Neural cell (in vitro differentiated cells): ENCODE results near the gene FOXJ3. TPM values are rescaled to one million over a fixed set of nuclear protein-coding genes. Genes with fewer than 3 reads are reported as not detected.

Experiments used
- H2AFZ ChIP-seq: fragments of 200-600, 300-800 bp; sonication (generic), shearing (Covaris generic); 2 replicates; pipeline ENCODE4 v1.6.0; 2014; ENCODE audit warnings: low read depth, mild to moderate bottlenecking, antibody characterized with exemption, low read length, moderate library complexity
- H3F3A ChIP-seq: fragments of 200-600 bp; shearing (Covaris generic); 2 replicates; pipeline ENCODE4 v1.6.1; 2016; ENCODE audit warnings: mild to moderate bottlenecking, moderate library complexity, mixed read lengths, antibody characterized with exemption, low read length; ENCODE audit not compliant: insufficient read depth, poor library complexity, severe bottlenecking
- H3K27ac ChIP-seq: fragments of 200-600, 300-800 bp; sonication (generic), shearing (Covaris generic); 2 replicates; pipeline ENCODE4 v1.5.1; 2014; ENCODE audit warnings: mild to moderate bottlenecking, low read length, moderate library complexity
- H3K27me3 ChIP-seq: fragments of 300-800, 200-600 bp; sonication (generic), shearing (Covaris generic); 2 replicates; pipeline ENCODE4 v1.6.0; 2014; ENCODE audit warnings: mild to moderate bottlenecking, low read depth, low read length, moderate library complexity; ENCODE audit not compliant: insufficient read depth
- H3K36me3 ChIP-seq: fragments of 300-800, 200-600 bp; sonication (generic), shearing (Covaris generic); 2 replicates; pipeline ENCODE4 v1.5.1; 2014; ENCODE audit warnings: mild to moderate bottlenecking, antibody characterized with exemption, low read length, moderate library complexity; ENCODE audit not compliant: insufficient read depth
- H3K4me2 ChIP-seq: fragments of 300-800, 200-600 bp; sonication (generic), shearing (Covaris generic); 2 replicates; pipeline ENCODE4 v1.6.0; 2014; ENCODE audit warnings: mild to moderate bottlenecking, low read length
- H3K4me3 ChIP-seq: fragments of 300-800, 200-600 bp; sonication (generic), shearing (Covaris generic); 2 replicates; pipeline ENCODE4 v1.5.1; 2014; ENCODE audit warnings: mild to moderate bottlenecking, low read length, moderate library complexity
- H3K79me2 ChIP-seq: fragments of 200-600 bp; shearing (Covaris generic); replicated peaks from 2 replicates; pipeline ENCODE4 v1.6.0; 2014; ENCODE audit warnings: mild to moderate bottlenecking, low read length, moderate library complexity; ENCODE audit not compliant: insufficient read depth
- H3K9ac ChIP-seq: fragments of 300-800, 200-600 bp; sonication (generic), shearing (Covaris generic); 2 replicates; pipeline ENCODE4 v1.6.1; 2016; ENCODE audit warnings: mild to moderate bottlenecking, low read length, mixed read lengths
- H3K9me2 ChIP-seq: fragments of 200-600 bp; shearing (Covaris generic); 2 replicates; pipeline ENCODE4 v1.6.1; 2016; ENCODE audit warnings: mild to moderate bottlenecking, low read length, mixed read lengths; ENCODE audit not compliant: insufficient read depth
- H3K9me3 ChIP-seq: fragments of 200-600, 300-800 bp; sonication (generic), shearing (Covaris generic); 2 replicates; pipeline ENCODE4 v1.6.1; 2016; ENCODE audit warnings: mild to moderate bottlenecking, mixed run types, low read length, moderate library complexity, mixed read lengths
- H4K20me1 ChIP-seq: fragments of 200-600 bp; shearing (Covaris generic); 2 replicates; pipeline ENCODE4 v1.6.1; 2016; ENCODE audit warnings: mild to moderate bottlenecking, mixed run types; ENCODE audit not compliant: insufficient read depth
- EP300 ChIP-seq: fragments of 450-650 bp; conservative IDR thresholded peaks from 2 replicates; pipeline ENCODE4 v1.6.1; 2014; ENCODE audit warnings: antibody characterized with exemption, mild to moderate bottlenecking, moderate library complexity; ENCODE audit not compliant: poor library complexity, severe bottlenecking
- EZH2 ChIP-seq: fragments of 200-600, 300-800 bp; shearing (Covaris generic), sonication (generic); IDR thresholded peaks from 2 replicates; pipeline ENCODE4 v1.6.1; 2014; ENCODE audit warnings: antibody characterized with exemption, low read length, borderline replicate concordance, mild to moderate bottlenecking; ENCODE audit not compliant: insufficient read depth, poor library complexity, severe bottlenecking
- MXI1 ChIP-seq: fragments of 450-650 bp; conservative IDR thresholded peaks from 2 replicates; pipeline ENCODE4 v1.6.1; 2014; ENCODE audit warnings: antibody characterized with exemption, mild to moderate bottlenecking; ENCODE audit not compliant: poor library complexity, severe bottlenecking
- POLR2AphosphoS5 ChIP-seq: IDR thresholded peaks from 2 replicates; pipeline ENCODE4 v1.6.1; 2012
- RAD21 ChIP-seq: fragments of 450-650 bp; conservative IDR thresholded peaks from 2 replicates; pipeline ENCODE4 v1.6.1; 2014; ENCODE audit warnings: antibody characterized with exemption, mild to moderate bottlenecking, moderate library complexity
- SMC3 ChIP-seq: fragments of 450-650 bp; conservative IDR thresholded peaks from 2 replicates; pipeline ENCODE4 v1.6.1; 2014; ENCODE audit warnings: antibody characterized with exemption, mild to moderate bottlenecking, moderate library complexity; ENCODE audit not compliant: poor library complexity
- TAF1 ChIP-seq: IDR thresholded peaks from 2 replicates; pipeline ENCODE4 v1.6.1; 2012; ENCODE audit warnings: low read depth
- polyA minus RNA-seq: library from RNA; depleted of rRNA, polyadenylated mRNA; stranded (reverse); fragments of >200 nt; gene quantifications from 2 replicates; pipeline ENCODE4 v1.2.3, GENCODE V29; 2014
- polyA plus RNA-seq: library from polyadenylated mRNA; depleted of rRNA; stranded (reverse); fragments of >200 nt; gene quantifications from 2 replicates; pipeline ENCODE4 v1.2.3, GENCODE V29; 2014
- TF ChIP-seq, protein P1 (sequence below): fragments of 450-650 bp; IDR thresholded peaks from 2 replicates; pipeline ENCODE4 v1.5.1; 2014; ENCODE audit warnings: antibody characterized with exemption, mild to moderate bottlenecking, moderate library complexity; ENCODE audit not compliant: poor library complexity, severe bottlenecking
- TF ChIP-seq, protein P2 (sequence below): IDR thresholded peaks from 2 replicates; pipeline ENCODE4 v1.6.1; 2012; ENCODE audit warnings: borderline replicate concordance

Gene FOXJ3
- polyA plus RNA-seq (36.0 and 36.3 TPM in 2 replicates), polyA minus RNA-seq (97.9 and 111 TPM in 2 replicates)

DNA sequence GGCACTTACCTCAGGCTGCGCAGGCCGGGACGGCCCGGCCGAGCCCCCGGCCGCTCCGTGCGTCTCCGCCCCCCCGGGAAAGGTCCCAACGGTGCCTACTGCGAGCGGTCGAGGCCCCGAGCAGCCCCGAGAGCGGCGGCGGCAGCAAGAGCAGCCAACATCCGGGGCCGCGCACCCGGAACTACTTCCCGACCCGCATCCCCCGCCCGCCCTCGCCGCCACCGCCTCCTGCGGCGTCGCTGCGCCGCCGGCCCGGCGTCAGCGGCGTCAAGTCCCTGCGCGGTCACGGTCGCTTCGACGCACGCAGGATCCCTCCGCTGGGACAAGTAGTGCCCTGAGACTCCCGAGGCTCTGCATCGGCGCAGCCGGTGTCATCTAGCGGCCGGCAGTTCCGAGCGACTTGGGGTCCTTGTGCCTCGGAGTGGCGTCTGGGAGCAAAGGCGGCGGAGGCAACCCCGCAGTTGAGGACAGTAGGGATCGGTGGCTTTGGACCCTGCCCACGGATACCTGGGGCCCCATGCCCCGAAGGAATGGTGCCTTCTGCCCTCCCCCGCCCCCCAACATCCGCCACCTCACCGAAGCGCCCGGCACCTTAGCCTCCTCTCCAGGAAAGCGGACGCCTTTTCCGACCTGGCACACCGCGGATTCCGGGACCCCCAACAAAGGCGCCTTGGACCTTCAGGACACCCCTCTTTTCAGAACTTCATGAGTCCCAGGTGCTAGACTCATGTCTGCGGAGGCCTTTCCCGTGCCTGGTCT, at the start of gene FOXJ3:
Gene FOXJ3, minus strand, starts transcription at position 186 of the 759 bp plus-strand sequence. CDS start 24,142 bp downstream, outside the sequence.
- peaks cover 2% of the 10 kb centered on the region for H3F3A ChIP-seq
- H3K9me2 ChIP-seq, result no peaks in the 10 kb centered on the region
- TF ChIP-seq EZH2 (no peak), SMC3 (peak; percentile 72), TAF1 (peak; percentile 99), EP300 (peak; percentile 73), RAD21 (peak; percentile 63), MXI1 (peak; percentile 58), POLR2AphosphoS5 (peak; percentile 98)
- TF ChIP-seq, protein P1, sequence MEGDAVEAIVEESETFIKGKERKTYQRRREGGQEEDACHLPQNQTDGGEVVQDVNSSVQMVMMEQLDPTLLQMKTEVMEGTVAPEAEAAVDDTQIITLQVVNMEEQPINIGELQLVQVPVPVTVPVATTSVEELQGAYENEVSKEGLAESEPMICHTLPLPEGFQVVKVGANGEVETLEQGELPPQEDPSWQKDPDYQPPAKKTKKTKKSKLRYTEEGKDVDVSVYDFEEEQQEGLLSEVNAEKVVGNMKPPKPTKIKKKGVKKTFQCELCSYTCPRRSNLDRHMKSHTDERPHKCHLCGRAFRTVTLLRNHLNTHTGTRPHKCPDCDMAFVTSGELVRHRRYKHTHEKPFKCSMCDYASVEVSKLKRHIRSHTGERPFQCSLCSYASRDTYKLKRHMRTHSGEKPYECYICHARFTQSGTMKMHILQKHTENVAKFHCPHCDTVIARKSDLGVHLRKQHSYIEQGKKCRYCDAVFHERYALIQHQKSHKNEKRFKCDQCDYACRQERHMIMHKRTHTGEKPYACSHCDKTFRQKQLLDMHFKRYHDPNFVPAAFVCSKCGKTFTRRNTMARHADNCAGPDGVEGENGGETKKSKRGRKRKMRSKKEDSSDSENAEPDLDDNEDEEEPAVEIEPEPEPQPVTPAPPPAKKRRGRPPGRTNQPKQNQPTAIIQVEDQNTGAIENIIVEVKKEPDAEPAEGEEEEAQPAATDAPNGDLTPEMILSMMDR, result no peak
- TF ChIP-seq, protein P2, sequence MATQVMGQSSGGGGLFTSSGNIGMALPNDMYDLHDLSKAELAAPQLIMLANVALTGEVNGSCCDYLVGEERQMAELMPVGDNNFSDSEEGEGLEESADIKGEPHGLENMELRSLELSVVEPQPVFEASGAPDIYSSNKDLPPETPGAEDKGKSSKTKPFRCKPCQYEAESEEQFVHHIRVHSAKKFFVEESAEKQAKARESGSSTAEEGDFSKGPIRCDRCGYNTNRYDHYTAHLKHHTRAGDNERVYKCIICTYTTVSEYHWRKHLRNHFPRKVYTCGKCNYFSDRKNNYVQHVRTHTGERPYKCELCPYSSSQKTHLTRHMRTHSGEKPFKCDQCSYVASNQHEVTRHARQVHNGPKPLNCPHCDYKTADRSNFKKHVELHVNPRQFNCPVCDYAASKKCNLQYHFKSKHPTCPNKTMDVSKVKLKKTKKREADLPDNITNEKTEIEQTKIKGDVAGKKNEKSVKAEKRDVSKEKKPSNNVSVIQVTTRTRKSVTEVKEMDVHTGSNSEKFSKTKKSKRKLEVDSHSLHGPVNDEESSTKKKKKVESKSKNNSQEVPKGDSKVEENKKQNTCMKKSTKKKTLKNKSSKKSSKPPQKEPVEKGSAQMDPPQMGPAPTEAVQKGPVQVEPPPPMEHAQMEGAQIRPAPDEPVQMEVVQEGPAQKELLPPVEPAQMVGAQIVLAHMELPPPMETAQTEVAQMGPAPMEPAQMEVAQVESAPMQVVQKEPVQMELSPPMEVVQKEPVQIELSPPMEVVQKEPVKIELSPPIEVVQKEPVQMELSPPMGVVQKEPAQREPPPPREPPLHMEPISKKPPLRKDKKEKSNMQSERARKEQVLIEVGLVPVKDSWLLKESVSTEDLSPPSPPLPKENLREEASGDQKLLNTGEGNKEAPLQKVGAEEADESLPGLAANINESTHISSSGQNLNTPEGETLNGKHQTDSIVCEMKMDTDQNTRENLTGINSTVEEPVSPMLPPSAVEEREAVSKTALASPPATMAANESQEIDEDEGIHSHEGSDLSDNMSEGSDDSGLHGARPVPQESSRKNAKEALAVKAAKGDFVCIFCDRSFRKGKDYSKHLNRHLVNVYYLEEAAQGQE, result peak; percentile 98
- peak within 1 kb of the TSS; percentile 89 for H3K9ac ChIP-seq
- no peaks in the 10 kb centered on the region for H3K27me3 ChIP-seq
- H3K79me2 ChIP-seq, result peaks cover 47% of the 10 kb centered on the region
- peak within 1 kb of the TSS; percentile 59 for H2AFZ ChIP-seq
- no peaks in the 10 kb centered on the region for H3K9me3 ChIP-seq
- no peaks in the 10 kb centered on the region for H3K36me3 ChIP-seq
- H3K4me2 ChIP-seq, result peak within 1 kb of the TSS; percentile 68
- peak within 1 kb of the TSS; percentile 95 for H3K27ac ChIP-seq
- H4K20me1 ChIP-seq, result no peaks in the 10 kb centered on the region
- peak within 1 kb of the TSS; percentile 96 for H3K4me3 ChIP-seq

DNA sequence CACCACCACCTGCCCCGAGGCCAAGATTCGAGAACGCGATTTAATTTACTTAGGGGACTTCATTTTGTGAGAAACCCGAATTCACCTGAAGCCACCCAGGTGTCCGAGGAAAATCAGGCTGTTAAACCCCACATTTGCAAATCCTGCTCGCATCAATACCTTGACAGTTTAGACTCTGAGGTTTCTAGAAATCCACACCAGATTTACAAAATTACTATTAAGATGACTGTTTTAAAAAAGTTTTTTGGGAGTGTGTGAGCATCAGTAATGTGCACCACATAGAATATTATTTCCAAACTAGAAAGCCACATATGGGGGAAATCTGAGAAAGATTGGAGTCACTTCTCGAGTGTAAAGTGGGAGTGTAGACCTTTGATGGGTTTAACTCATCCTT, 46.2 kb upstream of the FOXJ3 start:
- TF ChIP-seq SMC3, result no peak
- no peak for TF ChIP-seq TAF1
- Histone ChIP-seq H3K27me3 (no peaks in the 10 kb centered on the region), H3K27ac (peak overlapping the region; percentile 19), H2AFZ (no peak overlapping the region), H4K20me1 (no peaks in the 10 kb centered on the region), H3K36me3 (no peaks in the 10 kb centered on the region), H3K9ac (peak overlapping the region; percentile 87), H3K9me3 (no peaks in the 10 kb centered on the region), H3K4me3 (peak overlapping the region; percentile 97), H3K4me2 (peak overlapping the region; percentile 91), H3F3A (no peaks in the 10 kb centered on the region), H3K79me2 (peaks cover 31% of the 10 kb centered on the region), H3K9me2 (no peaks in the 10 kb centered on the region)
